Esophagus muscularis mucosa (tissue), 4 donors: ENCODE data around the gene MRTFA.

Experiments used
- EP300 ChIP-seq: sonication (generic); formaldehyde crosslinking; IDR thresholded peaks from one replicate; pipeline ENCODE4 v1.6.1; 2017; ENCODE audit warnings: antibody characterized with exemption
- POLR2AphosphoS5 ChIP-seq, 2 donors: sonication (generic); formaldehyde crosslinking; IDR thresholded peaks; one replicate each; pipeline ENCODE4 v1.6.1; 2017; ENCODE audit warnings: antibody characterized with exemption in 2 of 2
- TF ChIP-seq, protein P1 (sequence below), 3 experiments: fragments of 200-600 bp in 2 of 3; fragments of 450-650 bp in 1 of 3; sonication (generic) in 2 of 3; IDR thresholded peaks; one replicate each; pipeline ENCODE4 v1.5.1; 2017 to 2019; ENCODE audit warnings: antibody characterized with exemption in 3 of 3, mild to moderate bottlenecking in 2 of 3, moderate library complexity in 1 of 3

DNA sequence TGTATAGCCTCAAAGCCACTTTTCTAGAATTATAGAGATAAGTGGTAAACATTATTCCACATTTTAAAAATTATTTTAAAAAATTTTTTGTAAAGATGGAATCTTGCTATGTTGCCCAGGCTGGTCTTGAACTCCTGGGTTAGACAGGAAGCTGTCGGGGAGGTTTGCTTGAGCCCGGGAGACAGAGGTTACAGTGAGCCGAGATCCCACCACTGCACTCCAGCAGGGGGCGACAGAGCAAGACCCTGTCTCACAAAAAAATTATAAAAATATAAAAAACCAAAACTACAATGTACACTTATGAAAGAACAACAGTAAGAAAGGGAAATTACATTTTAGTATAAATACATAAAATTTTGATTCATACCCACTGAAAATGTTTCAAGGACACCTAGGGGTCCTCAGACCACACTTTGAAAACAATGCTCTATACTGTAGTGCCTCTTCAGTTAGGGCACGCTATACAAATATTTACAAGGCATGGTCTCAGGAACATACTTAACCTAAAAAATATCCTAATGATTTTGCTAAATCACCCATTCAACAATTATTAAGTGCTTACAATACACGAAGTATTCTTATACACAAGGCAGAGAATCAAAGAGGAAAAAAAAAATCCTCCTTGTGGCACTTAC is 111.2 kb downstream of the MRTFA start:
- TF ChIP-seq POLR2AphosphoS5 (IDR thresholded peaks at IDR 0.05) (no peak), EP300 (no peak)
- TF ChIP-seq, protein P1, sequence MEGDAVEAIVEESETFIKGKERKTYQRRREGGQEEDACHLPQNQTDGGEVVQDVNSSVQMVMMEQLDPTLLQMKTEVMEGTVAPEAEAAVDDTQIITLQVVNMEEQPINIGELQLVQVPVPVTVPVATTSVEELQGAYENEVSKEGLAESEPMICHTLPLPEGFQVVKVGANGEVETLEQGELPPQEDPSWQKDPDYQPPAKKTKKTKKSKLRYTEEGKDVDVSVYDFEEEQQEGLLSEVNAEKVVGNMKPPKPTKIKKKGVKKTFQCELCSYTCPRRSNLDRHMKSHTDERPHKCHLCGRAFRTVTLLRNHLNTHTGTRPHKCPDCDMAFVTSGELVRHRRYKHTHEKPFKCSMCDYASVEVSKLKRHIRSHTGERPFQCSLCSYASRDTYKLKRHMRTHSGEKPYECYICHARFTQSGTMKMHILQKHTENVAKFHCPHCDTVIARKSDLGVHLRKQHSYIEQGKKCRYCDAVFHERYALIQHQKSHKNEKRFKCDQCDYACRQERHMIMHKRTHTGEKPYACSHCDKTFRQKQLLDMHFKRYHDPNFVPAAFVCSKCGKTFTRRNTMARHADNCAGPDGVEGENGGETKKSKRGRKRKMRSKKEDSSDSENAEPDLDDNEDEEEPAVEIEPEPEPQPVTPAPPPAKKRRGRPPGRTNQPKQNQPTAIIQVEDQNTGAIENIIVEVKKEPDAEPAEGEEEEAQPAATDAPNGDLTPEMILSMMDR (IDR thresholded peaks at IDR 0.05) = peak; percentile 65 to 75 (median 74)
